ENCODE results near the gene SOS1.

GRCh38 chr2:38966678-38967077 lies 154.2 kb downstream of the SOS1 start:
- TF ChIP-seq POLR2A (IDR thresholded peaks at IDR 0.05) (no peak), CTCF (IDR thresholded peaks at IDR 0.05) (no peak)

Data from Peyer's patch (tissue), 4 donors.